ENCODE measurements around the gene AKAP10. TPM values are rescaled to one million over a fixed set of nuclear protein-coding genes. Genes with fewer than 3 reads are reported as not detected.

AKAP10 gene
- total and polyA plus RNA-seq, 2 of the 8 experiments (the other 6 are each of a cell fraction or from before 2014, with no cell fraction given): 13.3 to 27.0 TPM

DNA sequence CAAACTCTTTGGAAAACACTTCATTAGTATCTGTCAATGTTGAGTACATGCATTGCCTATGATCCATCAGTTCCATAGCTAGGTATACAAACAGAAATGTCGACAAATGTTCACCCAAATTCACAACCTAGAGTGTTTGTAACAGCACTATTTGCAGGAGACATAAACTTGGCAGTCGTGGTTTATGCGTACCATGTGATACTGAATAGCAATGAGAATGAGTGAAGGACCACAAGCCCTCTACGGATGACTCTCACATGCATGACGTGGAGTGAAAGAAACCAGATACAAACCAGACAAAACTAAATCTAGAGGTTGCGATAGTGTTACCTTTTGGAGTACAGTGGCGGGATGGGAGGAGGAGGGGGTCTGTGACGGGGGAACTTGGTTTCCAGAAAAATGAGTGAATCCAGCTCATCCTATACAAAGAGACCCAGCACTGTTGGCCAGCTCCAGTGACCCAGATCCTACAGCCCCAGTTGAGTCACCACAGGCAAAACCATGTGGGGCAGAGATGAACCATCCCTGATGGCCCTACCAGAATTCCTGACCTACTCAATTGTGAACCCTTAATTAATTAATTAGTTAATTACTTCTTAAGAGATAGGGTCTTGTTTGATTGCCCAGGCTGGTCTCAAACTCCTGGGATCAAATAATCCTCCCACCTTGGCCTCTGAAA lies 94.0 kb downstream of the AKAP10 start:
- H2AK5ac ChIP-seq (ENCODE audit: low read depth, low read length): no peak overlapping the region
- no peak overlapping the region for H2BK12ac ChIP-seq (ENCODE audit: low read depth, low read length)
- TF ChIP-seq CBX5 (IDR thresholded peaks at IDR 0.05; ENCODE audit: low read depth, low read length): no peak
- TF ChIP-seq SIRT6 (IDR thresholded peaks at IDR 0.05; ENCODE audit: low read length): no peak
- no peak for TF ChIP-seq SP4 (IDR thresholded peaks at IDR 0.05; ENCODE audit: low read length)
- no peak for TF ChIP-seq ZNF274 (IDR thresholded peaks at IDR 0.05; ENCODE audit: borderline replicate concordance, extremely low read depth, low read length)
- no peak for TF ChIP-seq RFX5 (IDR thresholded peaks at IDR 0.05; ENCODE audit: borderline replicate concordance, low read depth, low read length)
- no peak for TF ChIP-seq HDAC6 (IDR thresholded peaks at IDR 0.05; ENCODE audit: low read depth, low read length)
- H3K4me1 ChIP-seq (replicated peaks in 1 of 4; ENCODE audit: control insufficient read depth in 3 of 4, insufficient read depth in 4 of 4, low read length in 3 of 4): no peaks in the 10 kb centered on the region
- no peak overlapping the region for H4K5ac ChIP-seq (ENCODE audit: insufficient read length, low read depth, low read length)
- CTCF ChIA-PET (ENCODE audit: partially characterized antibody): interaction anchor here (0.6 kb wide), 1 partner anchor 14 kb away, joined by 4 read pairs; no protein-coding TSS in a partner anchor
- H3K4me3 ChIP-seq (ENCODE audit: extremely low read depth in 1 of 4, insufficient read depth in 2 of 4, low read depth in 3 of 4, low read length in 4 of 4): no peak overlapping the region
- no peak overlapping the region for H2BK5ac ChIP-seq (ENCODE audit: low read depth, low read length)
- no peaks in the 10 kb centered on the region; the same call in 1 of the 2 replicates for H3K23me2 ChIP-seq (ENCODE audit: low read depth, low read length)
- no peak overlapping the region for H3K4me2 ChIP-seq (ENCODE audit: insufficient read depth in 1 of 2, low read depth in 2 of 2, low read length in 2 of 2)
- POLR2A ChIA-PET (ENCODE audit: partially characterized antibody): no interaction called here
- H3K23ac ChIP-seq (ENCODE audit: insufficient read length): no peak overlapping the region
- H3K36me3 ChIP-seq (ENCODE audit: control insufficient read depth in 2 of 4, insufficient read depth in 4 of 4, low read length in 3 of 4): no peaks in the 10 kb centered on the region
- H3K18ac ChIP-seq (ENCODE audit: extremely low read depth, low read length): no peak overlapping the region
- no peaks in the 10 kb centered on the region for H3K9me3 ChIP-seq (ENCODE audit: insufficient read depth in 2 of 2, low read depth in 1 of 2, low read length in 1 of 2)
- no peaks in the 10 kb centered on the region for H3K79me1 ChIP-seq (ENCODE audit: low read depth, low read length)
- 90% methylated on average over 8 of the region's 8 CpGs; no CpG with 5 or more reads in 1 of the 2 experiments for WGBS, 2 experiments (ENCODE audit: extremely low coverage in 1 of 2, insufficient coverage in 1 of 2, insufficient read length in 1 of 2, insufficient replicate concordance in 2 of 2, low coverage in 1 of 2, low lambda C conversion rate in 2 of 2, missing lambda C conversion rate in 1 of 2)
- FAIRE-seq (no peak), DNase-seq (ENCODE audit: low read depth in 1 of 2, low spot score in 2 of 2) (no peak)
- H4K91ac ChIP-seq (replicated peaks; ENCODE audit: insufficient read length, low read length): no peak overlapping the region
- no peak overlapping the region for H3K27ac ChIP-seq (ENCODE audit: low read depth, low read length)
- no peaks in the 10 kb centered on the region for H4K20me1 ChIP-seq (replicated peaks in 1 of 2; ENCODE audit: control insufficient read depth in 1 of 2, insufficient read depth in 2 of 2, low read length in 2 of 2)
- H3K27me3 ChIP-seq (replicated peaks in 1 of 4; ENCODE audit: control insufficient read depth in 3 of 4, extremely low read depth in 1 of 4, insufficient read depth in 3 of 4, low read length in 3 of 4): peaks cover 0 to 1% (median 0%) of the 10 kb centered on the region in 4 experiments; a peak in 1 of 7 replicates
- H2AFZ ChIP-seq (ENCODE audit: low read length): no peak overlapping the region
- H3K4ac ChIP-seq (replicated peaks; ENCODE audit: insufficient read length, low read depth, low read length): no peak overlapping the region
- H3K14ac ChIP-seq (ENCODE audit: insufficient read length): no peak overlapping the region
- no peak overlapping the region for H2BK15ac ChIP-seq (ENCODE audit: low read length)
- H3K79me2 ChIP-seq (ENCODE audit: control insufficient read depth in 1 of 2, insufficient read depth in 2 of 2, low read length in 2 of 2): no peaks in the 10 kb centered on the region
- no peak overlapping the region for H2BK120ac ChIP-seq (replicated peaks; ENCODE audit: low read depth, low read length)
- H3K56ac ChIP-seq (replicated peaks; ENCODE audit: insufficient read length, low read depth, low read length): no peak overlapping the region
- no peak overlapping the region for H4K8ac ChIP-seq (ENCODE audit: extremely low read depth, insufficient read depth, low read length)
- H2BK20ac ChIP-seq (ENCODE audit: low read length): no peak overlapping the region
- no peak overlapping the region for H3K9ac ChIP-seq (replicated peaks in 1 of 4; ENCODE audit: extremely low read depth in 1 of 4, low read depth in 3 of 4, low read length in 3 of 4)

Data from H1 (cell line).